K562 (cell line): ENCODE measurements around the gene ADAM19. TPM values are rescaled to one million over a fixed set of nuclear protein-coding genes. Genes with fewer than 3 reads are reported as not detected.

Source experiments
- ATAC-seq: fragments of 200-7000 bp; cut with Tn5 transposase; 3 replicates; pipeline ENCODE4 v1.9.1; 2020; ENCODE audit warnings: moderate library complexity
- BruUV-seq: library from RNA; stranded (reverse); fragments of 400-500 nt; replicated peaks from 2 replicates; lab custom pipeline; 2021; lab: Mats Ljungman, UMichigan
- CTCF ChIA-PET: fragments of 300-600 bp; formaldehyde crosslinking; extraction: SDS; loops from one replicate; lab custom pipeline; 2021; ENCODE audit warnings: low intra/inter-chr PET ratio; lab: Yijun Ruan, JAX
- POLR2A ChIA-PET: fragments of 300-600, 350-650 bp; sonication (Branson Sonifier 250); formaldehyde crosslinking; extraction: SDS; loops from one replicate; lab custom pipeline; 2021; ENCODE audit warnings: antibody characterized with exemption, inconsistent platforms; lab: Yijun Ruan, JAX
- DNase-seq, 4 experiments: peaks; one replicate each; pipeline versions ENCODE4 v3.0.0 to v3.0.0-alpha.2; 2011 to 2018; ENCODE audit warnings: low spot score in 3 of 4, mixed read lengths in 3 of 4; ENCODE audit errors: extremely low read depth in 1 of 4
- FAIRE-seq: peaks from 2 replicates; lab custom pipeline; 2011; peaks lifted over from hg19 to GRCh38; lab: Jason Lieb, UNC
- H2AFZ ChIP-seq: 2 replicates; pipeline ENCODE4 v1.6.0; 2011; ENCODE audit warnings: low read depth, low read length, control low read depth, inconsistent platforms
- H3K27ac ChIP-seq: fragments of 200-600 bp; 3 replicates; pipeline ENCODE4 v1.8.0; 2011; ENCODE audit warnings: low read depth, mild to moderate bottlenecking, control low read depth, inconsistent platforms, low read length, moderate library complexity, mixed read lengths; ENCODE audit errors: extremely low read depth
- H3K27me3 ChIP-seq, 2 experiments: fragments of 300-600 bp in 1 of 2; 2 replicates in 1 of 2; 3 replicates in 1 of 2; pipeline versions ENCODE4 v1.6.0 to v1.8.0; 2011; ENCODE audit warnings: inconsistent platforms in 2 of 2, low read length in 2 of 2, mild to moderate bottlenecking in 1 of 2, mixed read lengths in 1 of 2, moderate library complexity in 1 of 2; ENCODE audit not compliant: control insufficient read depth in 2 of 2, insufficient read depth in 2 of 2
- H3K36me3 ChIP-seq: fragments of 300-600 bp; 3 replicates; pipeline ENCODE4 v1.8.0; 2011; ENCODE audit warnings: mild to moderate bottlenecking, low read length, inconsistent platforms; ENCODE audit not compliant: control insufficient read depth, insufficient read depth
- H3K4me1 ChIP-seq, 2 experiments: fragments of 200-600 bp in 1 of 2; replicated peaks in 1 of 2; 2 replicates in 1 of 2; 3 replicates in 1 of 2; pipeline versions ENCODE4 v1.5.1 to v1.8.0; 2011; ENCODE audit warnings: inconsistent platforms in 2 of 2, low read length in 2 of 2, mild to moderate bottlenecking in 1 of 2, mixed read lengths in 1 of 2, moderate library complexity in 1 of 2; ENCODE audit not compliant: control insufficient read depth in 2 of 2, insufficient read depth in 2 of 2
- H3K4me2 ChIP-seq: 2 replicates; pipeline ENCODE4 v1.6.1; 2011; ENCODE audit warnings: low read length, control low read depth, inconsistent platforms, mixed read lengths; ENCODE audit not compliant: insufficient read depth
- H3K4me3 ChIP-seq: fragments of 200-600 bp; sonication (generic), shearing (Covaris generic); 2 replicates; pipeline ENCODE4 v1.5.1; 2016; ENCODE audit warnings: control low read depth, inconsistent platforms
- H3K79me2 ChIP-seq: fragments of 200-600 bp; 3 replicates; pipeline ENCODE4 v1.8.0; 2011; ENCODE audit warnings: low read length, inconsistent platforms; ENCODE audit not compliant: control insufficient read depth, insufficient read depth
- H3K9ac ChIP-seq, 2 experiments: 2 replicates each; pipeline versions ENCODE4 v1.6.0 to v1.6.1; 2011; ENCODE audit warnings: low read depth in 2 of 2, low read length in 2 of 2, control low read depth in 1 of 2, inconsistent platforms in 1 of 2, mild to moderate bottlenecking in 1 of 2, mixed read lengths in 1 of 2; ENCODE audit not compliant: insufficient read depth in 1 of 2
- H3K9me1 ChIP-seq: one replicate; pipeline ENCODE4 v1.6.0; 2011; ENCODE audit warnings: inconsistent platforms, mild to moderate bottlenecking, low read length, moderate library complexity; ENCODE audit not compliant: control insufficient read depth, insufficient read depth
- H3K9me3 ChIP-seq: replicated peaks from 2 replicates; pipeline ENCODE4 v1.5.1; 2011; ENCODE audit warnings: low read depth, low read length, inconsistent platforms; ENCODE audit not compliant: control insufficient read depth, insufficient read depth
- H4K20me1 ChIP-seq: replicated peaks from 2 replicates; pipeline ENCODE4 v1.6.1; 2011; ENCODE audit warnings: low read length, inconsistent platforms, mixed read lengths; ENCODE audit not compliant: control insufficient read depth, insufficient read depth
- ASH1L ChIP-seq: fragments of 450-650 bp; IDR thresholded peaks from 2 replicates; pipeline ENCODE4 v1.6.1; 2018; ENCODE audit warnings: borderline replicate concordance, mild to moderate bottlenecking, low read depth; ENCODE audit not compliant: partially characterized antibody
- ERF ChIP-seq: fragments of 450-650 bp; formaldehyde crosslinking; IDR thresholded peaks from 2 replicates; pipeline ENCODE4 v1.4.0; 2020; ENCODE audit warnings: mild to moderate bottlenecking, mixed read lengths
- FOXK2 ChIP-seq, 2 experiments: fragments of 450-650 bp; IDR thresholded peaks in 1 of 2; conservative IDR thresholded peaks in 1 of 2; 2 replicates each; pipeline ENCODE4 v1.6.1; 2016; ENCODE audit warnings: low read depth in 2 of 2, mild to moderate bottlenecking in 1 of 2
- JUND ChIP-seq, 2 experiments: IDR thresholded peaks; 2 replicates in 1 of 2; 3 replicates in 1 of 2; pipeline ENCODE4 v1.6.1; 2011; ENCODE audit warnings: borderline replicate concordance in 2 of 2, low read depth in 2 of 2, low read length in 2 of 2, improper control_type of control experiment in 1 of 2, missing biosample characterization in 1 of 2, missing genetic modification characterization in 1 of 2, missing genetic modification reagents in 1 of 2
- SP1 ChIP-seq: sonication (generic); formaldehyde crosslinking; IDR thresholded peaks from 2 replicates; pipeline ENCODE4 v1.8.1; 2022; ENCODE audit warnings: mild to moderate bottlenecking, missing genetic modification reagents
- ZKSCAN1 ChIP-seq: fragments of 150-350 bp; IDR thresholded peaks from 2 replicates; pipeline ENCODE4 v1.6.1; 2016; ENCODE audit warnings: low read depth, low read length
- ZNF143 ChIP-seq: sonication (generic); formaldehyde crosslinking; IDR thresholded peaks from 2 replicates; pipeline ENCODE4 v1.9.0; 2022; ENCODE audit warnings: mild to moderate bottlenecking, missing genetic modification reagents
- ZNF668 ChIP-seq: fragments of 250-450 bp; sonication (Bioruptor Pico); IDR thresholded peaks from 2 replicates; pipeline ENCODE4 v1.8.0; 2022; ENCODE audit warnings: mild to moderate bottlenecking, inconsistent platforms
- WGBS: fragments of 100-300 bp; shearing (Covaris generic); methylation state at CpG from one replicate; pipeline ENCODE4 v1.1.6; 2016; ENCODE audit warnings: low coverage, mixed read lengths; ENCODE audit not compliant: insufficient coverage; ENCODE audit errors: missing lambda C conversion rate; 5-methylcytosine and 5-hydroxymethylcytosine counted together
- in situ Hi-C: fragments of 300-500 bp; cut with MboI; formaldehyde crosslinking; loops from 4 replicates; pipeline ENCODE4 v1.15.0; 2018; ENCODE audit warnings: inconsistent platforms, mixed read lengths
- intact Hi-C: fragments of 100-400 bp; cut with micrococcal nuclease; formaldehyde crosslinking; loops from 2 replicates; pipeline ENCODE4 v1.14.2; 2022
- polyA plus RNA-seq, 8 experiments: library from polyadenylated mRNA; depleted of rRNA in 4 of 8; stranded (reverse) in 5 of 8; unstranded in 3 of 8; fragments of >200 nt; fragmentation: Nextera tagmentation in 2 of 8; fragmentation: Illumina TruSeq in 1 of 8; extraction: Ambion mirVana in 2 of 8; extraction: Trizol in 1 of 8; gene quantifications; 2 replicates each; pipeline versions ENCODE4 v1.2.1 to v1.2.3, GENCODE V29; 2011 to 2014; ENCODE audit warnings: inconsistent platforms in 1 of 8, missing spikeins in 1 of 8
- total RNA-seq, 7 experiments: library from RNA; depleted of rRNA in 6 of 7; stranded (reverse); fragments of >200 nt in 6 of 7; fragmentation: Illumina TruSeq in 2 of 7; extraction: Trizol in 2 of 7; gene quantifications; 2 replicates each; pipeline versions ENCODE4 v1.2.1 to v1.2.3, GENCODE V29; 2011 to 2021; ENCODE audit warnings: low replicate concordance in 1 of 7
- TF ChIP-seq, protein P1 (sequence below): IDR thresholded peaks from 2 replicates; pipeline ENCODE4 v1.6.1; 2011; ENCODE audit warnings: borderline replicate concordance, low read depth, mild to moderate bottlenecking, moderate library complexity, low read length; ENCODE audit not compliant: insufficient read depth, poor library complexity, severe bottlenecking
- TF ChIP-seq, protein P2 (sequence below): fragments of 450-650 bp; formaldehyde crosslinking; IDR thresholded peaks from 2 replicates; pipeline ENCODE4 v1.4.0; 2020; ENCODE audit warnings: mild to moderate bottlenecking

Gene ADAM19
- total and polyA plus RNA-seq, 9 of the 15 experiments (the other 6 are each of a cell fraction or from before 2014, with no cell fraction given): 0.11 to 1.1 (median 0.43) TPM

DNA sequence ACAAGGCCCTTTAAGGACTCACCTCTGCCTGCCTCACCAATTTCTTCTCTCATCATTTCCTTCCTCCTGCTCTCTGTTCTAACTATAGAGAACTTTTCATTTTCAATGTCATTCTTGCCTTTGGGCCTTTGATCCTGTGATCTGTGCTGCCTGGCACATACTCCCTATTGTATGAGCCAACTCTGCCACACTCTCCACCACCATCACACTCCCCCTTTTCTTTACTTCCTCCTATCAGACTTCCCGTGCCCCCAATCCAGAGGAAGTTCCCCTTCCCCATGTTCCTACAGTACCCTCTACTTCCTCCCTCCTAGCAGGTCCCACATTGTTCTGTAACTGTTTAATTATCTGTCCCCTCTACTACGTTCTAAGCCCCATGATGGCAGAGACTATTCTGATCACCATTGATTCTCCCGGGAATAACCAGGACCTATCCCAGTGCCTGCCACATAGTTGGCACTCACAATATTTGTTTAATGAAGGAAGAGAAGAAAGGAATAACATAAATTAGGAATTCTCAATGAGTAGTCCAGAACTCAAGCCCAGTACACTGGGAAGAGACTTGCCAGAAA lies 27.5 kb downstream of the ADAM19 start:
- intact Hi-C loops (no loop called here), in situ Hi-C loops (no loop called here)
- Histone ChIP-seq H3K9me1 (no peaks in the 10 kb centered on the region), H3K4me1 (peaks cover 0 to 14% of the 10 kb centered on the region in 2 experiments; a peak in 4 of 5 replicates), H3K9ac (no peak overlapping the region), H3K36me3 (no peaks in the 10 kb centered on the region), H3K4me2 (no peak overlapping the region), H3K27ac (no peak overlapping the region), H3K27me3 (no peaks in the 10 kb centered on the region; a peak in 1 of 5 replicates), H2AFZ (no peak overlapping the region), H4K20me1 (no peaks in the 10 kb centered on the region), H3K4me3 (no peak overlapping the region), H3K9me3 (no peaks in the 10 kb centered on the region), H3K79me2 (no peaks in the 10 kb centered on the region)
- ChIA-PET POLR2A (interaction anchor here (0.6 kb wide), 1 partner anchor 16 kb away, joined by 3 read pairs; no protein-coding TSS in a partner anchor), CTCF (no interaction called here)
- BruUV-seq: no TSS peak
- ATAC-seq: no peak
- TF ChIP-seq ERF (CRISPR knock-in tag) (no peak), JUND (IDR thresholded peaks at IDR 0.05; ENCODE audit: borderline replicate concordance, low read depth, low read length) (no peak), JUND (tag; IDR thresholded peaks at IDR 0.05; ENCODE audit: borderline replicate concordance, low read depth, low read length) (no peak), FOXK2 (conservative IDR thresholded peaks at IDR 0.05 in 1 of 2, IDR thresholded peaks at IDR 0.05 in 1 of 2; ENCODE audit: low read depth in 2 of 2) (no peak), ZKSCAN1 (no peak), SP1 (CRISPR knock-in tag) (no peak), ZNF668 (CRISPR knock-in tag) (no peak), ASH1L (no peak), ZNF143 (CRISPR knock-in tag) (no peak)
- TF ChIP-seq, protein P1, sequence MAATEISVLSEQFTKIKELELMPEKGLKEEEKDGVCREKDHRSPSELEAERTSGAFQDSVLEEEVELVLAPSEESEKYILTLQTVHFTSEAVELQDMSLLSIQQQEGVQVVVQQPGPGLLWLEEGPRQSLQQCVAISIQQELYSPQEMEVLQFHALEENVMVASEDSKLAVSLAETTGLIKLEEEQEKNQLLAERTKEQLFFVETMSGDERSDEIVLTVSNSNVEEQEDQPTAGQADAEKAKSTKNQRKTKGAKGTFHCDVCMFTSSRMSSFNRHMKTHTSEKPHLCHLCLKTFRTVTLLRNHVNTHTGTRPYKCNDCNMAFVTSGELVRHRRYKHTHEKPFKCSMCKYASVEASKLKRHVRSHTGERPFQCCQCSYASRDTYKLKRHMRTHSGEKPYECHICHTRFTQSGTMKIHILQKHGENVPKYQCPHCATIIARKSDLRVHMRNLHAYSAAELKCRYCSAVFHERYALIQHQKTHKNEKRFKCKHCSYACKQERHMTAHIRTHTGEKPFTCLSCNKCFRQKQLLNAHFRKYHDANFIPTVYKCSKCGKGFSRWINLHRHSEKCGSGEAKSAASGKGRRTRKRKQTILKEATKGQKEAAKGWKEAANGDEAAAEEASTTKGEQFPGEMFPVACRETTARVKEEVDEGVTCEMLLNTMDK: no peak
- TF ChIP-seq, protein P2, sequence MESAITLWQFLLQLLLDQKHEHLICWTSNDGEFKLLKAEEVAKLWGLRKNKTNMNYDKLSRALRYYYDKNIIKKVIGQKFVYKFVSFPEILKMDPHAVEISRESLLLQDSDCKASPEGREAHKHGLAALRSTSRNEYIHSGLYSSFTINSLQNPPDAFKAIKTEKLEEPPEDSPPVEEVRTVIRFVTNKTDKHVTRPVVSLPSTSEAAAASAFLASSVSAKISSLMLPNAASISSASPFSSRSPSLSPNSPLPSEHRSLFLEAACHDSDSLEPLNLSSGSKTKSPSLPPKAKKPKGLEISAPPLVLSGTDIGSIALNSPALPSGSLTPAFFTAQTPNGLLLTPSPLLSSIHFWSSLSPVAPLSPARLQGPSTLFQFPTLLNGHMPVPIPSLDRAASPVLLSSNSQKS (CRISPR knock-in tag): no peak
- 19% methylated on average over 3 of the region's 3 CpGs for WGBS
- no peak for DNase-seq
- no peak for FAIRE-seq
